Ishikawa (cell line): ENCODE results near the gene TMEM169.

ENCODE experiments used
- CEBPB ChIP-seq: IDR thresholded peaks from 2 replicates; pipeline ENCODE4 v1.6.1; 2012
- CREB1 ChIP-seq: IDR thresholded peaks from 2 replicates; pipeline ENCODE4 v1.6.1; 2012; ENCODE audit warnings: low read depth
- EGR1 ChIP-seq: IDR thresholded peaks from 2 replicates; pipeline ENCODE4 v1.6.1; 2012
- EP300 ChIP-seq: IDR thresholded peaks from 2 replicates; pipeline ENCODE4 v1.6.1; 2012; ENCODE audit warnings: borderline replicate concordance
- FOXM1 ChIP-seq: IDR thresholded peaks from 2 replicates; pipeline ENCODE4 v1.6.1; 2012; ENCODE audit warnings: low read depth, borderline replicate concordance
- NFIC ChIP-seq: IDR thresholded peaks from 2 replicates; pipeline ENCODE4 v1.6.1; 2012
- RAD21 ChIP-seq: IDR thresholded peaks from 2 replicates; pipeline ENCODE4 v1.6.1; 2012; ENCODE audit warnings: low read depth
- TAF1 ChIP-seq: IDR thresholded peaks from 2 replicates; pipeline ENCODE4 v1.6.1; 2012; ENCODE audit warnings: low read depth, mild to moderate bottlenecking
- TCF12 ChIP-seq: IDR thresholded peaks from 2 replicates; pipeline ENCODE4 v1.6.1; 2012; ENCODE audit warnings: low read depth
- TEAD4 ChIP-seq: IDR thresholded peaks from 2 replicates; pipeline ENCODE4 v1.6.1; 2012
- YY1 ChIP-seq: IDR thresholded peaks from 2 replicates; pipeline ENCODE4 v1.6.1; 2012; ENCODE audit warnings: low read depth
- ZBTB7A ChIP-seq: IDR thresholded peaks from 2 replicates; pipeline ENCODE4 v1.6.1; 2012; ENCODE audit warnings: low read depth
- TF ChIP-seq, protein P1 (sequence below): IDR thresholded peaks from 2 replicates; pipeline ENCODE4 v1.6.1; 2012
- TF ChIP-seq, protein P2 (sequence below): IDR thresholded peaks from 2 replicates; pipeline ENCODE4 v1.6.1; 2012
- TF ChIP-seq, protein P3 (sequence below): IDR thresholded peaks from 2 replicates; pipeline ENCODE4 v1.6.1; 2012; ENCODE audit warnings: low read depth, mild to moderate bottlenecking

Gene TMEM169

DNA sequence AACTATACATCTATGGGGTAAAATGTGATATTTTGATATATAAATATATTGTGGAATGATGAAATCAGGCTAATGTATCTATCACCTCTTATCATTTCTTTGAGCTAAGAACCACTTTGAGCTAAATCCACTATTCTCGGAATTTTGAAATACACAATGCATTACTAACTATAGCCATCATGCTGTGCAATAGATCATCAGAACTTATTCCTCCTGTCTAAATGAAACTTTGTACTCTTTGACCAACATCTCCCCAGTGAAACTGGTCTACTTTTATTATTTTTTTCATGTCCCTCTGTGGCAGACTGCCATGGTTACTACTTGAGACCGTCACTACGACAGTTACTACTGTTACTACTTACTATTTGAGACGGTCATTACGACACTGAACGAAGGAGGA, 11.5 kb upstream of the TMEM169 start:
- TF ChIP-seq CREB1: no peak
- TF ChIP-seq, protein P1, sequence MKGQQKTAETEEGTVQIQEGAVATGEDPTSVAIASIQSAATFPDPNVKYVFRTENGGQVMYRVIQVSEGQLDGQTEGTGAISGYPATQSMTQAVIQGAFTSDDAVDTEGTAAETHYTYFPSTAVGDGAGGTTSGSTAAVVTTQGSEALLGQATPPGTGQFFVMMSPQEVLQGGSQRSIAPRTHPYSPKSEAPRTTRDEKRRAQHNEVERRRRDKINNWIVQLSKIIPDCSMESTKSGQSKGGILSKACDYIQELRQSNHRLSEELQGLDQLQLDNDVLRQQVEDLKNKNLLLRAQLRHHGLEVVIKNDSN: no peak
- TF ChIP-seq YY1: no peak
- TF ChIP-seq, protein P2, sequence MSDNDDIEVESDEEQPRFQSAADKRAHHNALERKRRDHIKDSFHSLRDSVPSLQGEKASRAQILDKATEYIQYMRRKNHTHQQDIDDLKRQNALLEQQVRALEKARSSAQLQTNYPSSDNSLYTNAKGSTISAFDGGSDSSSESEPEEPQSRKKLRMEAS: no peak
- TF ChIP-seq EGR1: no peak
- TF ChIP-seq, protein P3, sequence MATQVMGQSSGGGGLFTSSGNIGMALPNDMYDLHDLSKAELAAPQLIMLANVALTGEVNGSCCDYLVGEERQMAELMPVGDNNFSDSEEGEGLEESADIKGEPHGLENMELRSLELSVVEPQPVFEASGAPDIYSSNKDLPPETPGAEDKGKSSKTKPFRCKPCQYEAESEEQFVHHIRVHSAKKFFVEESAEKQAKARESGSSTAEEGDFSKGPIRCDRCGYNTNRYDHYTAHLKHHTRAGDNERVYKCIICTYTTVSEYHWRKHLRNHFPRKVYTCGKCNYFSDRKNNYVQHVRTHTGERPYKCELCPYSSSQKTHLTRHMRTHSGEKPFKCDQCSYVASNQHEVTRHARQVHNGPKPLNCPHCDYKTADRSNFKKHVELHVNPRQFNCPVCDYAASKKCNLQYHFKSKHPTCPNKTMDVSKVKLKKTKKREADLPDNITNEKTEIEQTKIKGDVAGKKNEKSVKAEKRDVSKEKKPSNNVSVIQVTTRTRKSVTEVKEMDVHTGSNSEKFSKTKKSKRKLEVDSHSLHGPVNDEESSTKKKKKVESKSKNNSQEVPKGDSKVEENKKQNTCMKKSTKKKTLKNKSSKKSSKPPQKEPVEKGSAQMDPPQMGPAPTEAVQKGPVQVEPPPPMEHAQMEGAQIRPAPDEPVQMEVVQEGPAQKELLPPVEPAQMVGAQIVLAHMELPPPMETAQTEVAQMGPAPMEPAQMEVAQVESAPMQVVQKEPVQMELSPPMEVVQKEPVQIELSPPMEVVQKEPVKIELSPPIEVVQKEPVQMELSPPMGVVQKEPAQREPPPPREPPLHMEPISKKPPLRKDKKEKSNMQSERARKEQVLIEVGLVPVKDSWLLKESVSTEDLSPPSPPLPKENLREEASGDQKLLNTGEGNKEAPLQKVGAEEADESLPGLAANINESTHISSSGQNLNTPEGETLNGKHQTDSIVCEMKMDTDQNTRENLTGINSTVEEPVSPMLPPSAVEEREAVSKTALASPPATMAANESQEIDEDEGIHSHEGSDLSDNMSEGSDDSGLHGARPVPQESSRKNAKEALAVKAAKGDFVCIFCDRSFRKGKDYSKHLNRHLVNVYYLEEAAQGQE: no peak
- TF ChIP-seq ZBTB7A: no peak
- no peak for TF ChIP-seq FOXM1
- no peak for TF ChIP-seq CEBPB
- no peak for TF ChIP-seq TEAD4
- no peak for TF ChIP-seq EP300
- TF ChIP-seq NFIC: no peak
- TF ChIP-seq RAD21: no peak
- no peak for TF ChIP-seq TCF12
- no peak for TF ChIP-seq TAF1

DNA sequence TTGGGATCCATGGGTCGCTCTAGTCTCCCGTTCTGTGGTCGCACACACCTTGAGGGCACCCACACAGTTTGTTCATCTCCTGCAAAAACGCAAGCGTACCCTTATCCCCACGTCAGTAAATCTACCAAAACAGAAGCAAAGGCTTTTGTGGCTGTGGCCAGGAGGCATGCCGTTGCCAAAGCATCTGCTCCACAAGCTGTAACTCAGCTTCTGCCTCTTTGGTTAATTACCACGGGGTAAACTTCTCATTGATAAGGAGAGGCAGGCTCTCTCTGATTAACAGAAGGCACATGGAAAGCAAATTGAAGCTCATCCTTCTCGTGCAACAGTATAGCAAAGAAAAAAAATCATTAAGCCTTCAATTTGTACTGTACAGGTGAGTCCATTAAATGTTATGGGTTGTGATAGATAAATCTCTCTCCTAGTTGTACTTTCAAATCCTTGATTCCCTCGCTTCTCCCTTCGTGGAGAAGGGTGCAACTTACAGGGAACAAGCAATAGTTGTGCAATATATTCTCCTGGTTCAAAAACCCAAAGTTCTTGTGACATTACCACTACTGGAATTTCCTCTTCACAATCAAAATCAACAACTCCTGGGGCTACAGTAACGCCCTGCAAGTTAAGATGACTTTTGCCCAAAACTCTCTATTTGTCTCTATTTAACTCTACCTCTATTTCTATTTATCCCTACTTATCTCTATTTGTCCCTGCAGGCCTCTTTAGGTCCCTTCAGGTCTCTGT, 10.4 kb upstream of the TMEM169 start:
- TF ChIP-seq RAD21 (no peak), FOXM1 (no peak), ZBTB7A (no peak), TEAD4 (no peak), TAF1 (no peak), EP300 (no peak), CREB1 (no peak), YY1 (no peak), TCF12 (no peak), NFIC (no peak), EGR1 (no peak), CEBPB (no peak)
- TF ChIP-seq, protein P1: no peak
- TF ChIP-seq, protein P2: no peak
- TF ChIP-seq, protein P3: no peak

DNA sequence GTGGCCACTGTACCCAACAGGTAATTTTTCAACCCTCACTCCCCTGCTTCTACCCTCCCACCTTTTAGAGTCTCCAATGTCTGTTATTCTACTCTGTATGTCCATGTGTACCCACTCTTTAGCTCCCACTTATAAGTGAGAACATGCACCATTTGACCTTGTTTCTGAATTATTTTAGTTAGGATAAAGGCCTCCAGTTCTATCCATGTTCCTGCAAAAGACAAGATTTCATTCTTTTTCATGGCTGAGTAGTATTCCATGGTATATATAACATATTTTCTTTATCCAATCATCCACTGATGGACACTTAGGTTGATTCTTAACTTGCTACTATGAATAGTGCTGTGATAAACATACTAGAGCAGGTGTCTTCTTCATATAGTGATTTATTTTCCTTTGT, 9.2 kb upstream of the TMEM169 start:
- TF ChIP-seq CEBPB (no peak), YY1 (no peak), RAD21 (no peak), TAF1 (no peak), NFIC (no peak), TCF12 (no peak), CREB1 (no peak), ZBTB7A (no peak), FOXM1 (no peak), TEAD4 (no peak), EGR1 (no peak), EP300 (no peak)
- TF ChIP-seq, protein P3: no peak
- TF ChIP-seq, protein P1: no peak
- TF ChIP-seq, protein P2: no peak
